Measurements from ENCODE around the gene CHL1.

GRCh38 chr3:204102-204501 lies 7.5 kb downstream of the CHL1 start:
- no peak for TF ChIP-seq CTCF (IDR thresholded peaks at IDR 0.05)
- no peak for TF ChIP-seq POLR2A (IDR thresholded peaks at IDR 0.05)

Measured in Peyer's patch (tissue), 4 donors.